Activated CD4-positive, alpha-beta T cell treated with anti-CD3 and anti-CD28 coated beads, Interleukin-10, Interleukin-2, amounts not matched to agents 100 ng/mL and 50 ng/mL, durations not matched to agents 16 hours and 8 hours (primary cell): Measurements from ENCODE around the gene CCDC3.

Source experiments
- DNase-seq: peaks from one replicate; pipeline ENCODE4 v3.0.0-alpha.2; 2020

CCDC3 gene

GRCh38 chr10:12960941-12961340 is 40.6 kb downstream of the CCDC3 start:
- no peak for DNase-seq

GRCh38 chr10:12960334-12960898 is 41.1 kb downstream of the CCDC3 start:
- no peak for DNase-seq

DNA sequence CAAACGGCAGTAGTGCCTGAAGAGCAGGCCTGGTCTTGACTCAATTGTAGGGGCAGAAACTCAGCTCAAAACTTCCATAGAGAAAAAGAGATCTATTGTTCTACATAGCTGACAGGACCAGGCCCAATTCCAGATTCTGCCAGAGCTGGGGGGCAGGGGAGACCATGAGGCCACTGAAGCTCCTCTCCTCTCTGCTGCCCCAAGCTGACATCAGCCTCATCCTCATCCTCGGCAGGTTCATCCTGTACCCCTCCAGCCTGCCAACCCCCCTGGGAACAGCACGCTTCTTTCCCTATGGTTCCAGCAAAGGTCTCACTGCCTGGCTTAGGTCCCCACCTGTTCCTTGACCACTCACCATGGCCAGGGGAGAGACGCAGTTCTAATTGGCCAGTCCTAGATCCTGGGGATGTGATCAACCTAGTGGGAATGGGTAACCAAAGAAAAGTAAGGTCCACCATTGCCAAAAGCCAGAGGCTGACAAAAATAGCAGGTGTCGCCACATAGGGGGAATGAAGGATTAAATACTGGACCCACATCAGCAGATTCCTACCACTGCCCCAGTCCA is 42.9 kb downstream of the CCDC3 start:
- DNase-seq: no peak

GRCh38 chr10:12957081-12957480 is 44.4 kb downstream of the CCDC3 start:
- DNase-seq: no peak

- DNase-seq: no peak
These were observed 46.6 kb downstream of the CCDC3 start for GRCh38 chr10:12954866-12955265.

GRCh38 chr10:12950583-12951128 is 50.9 kb downstream of the CCDC3 start:
- DNase-seq: no peak

DNA sequence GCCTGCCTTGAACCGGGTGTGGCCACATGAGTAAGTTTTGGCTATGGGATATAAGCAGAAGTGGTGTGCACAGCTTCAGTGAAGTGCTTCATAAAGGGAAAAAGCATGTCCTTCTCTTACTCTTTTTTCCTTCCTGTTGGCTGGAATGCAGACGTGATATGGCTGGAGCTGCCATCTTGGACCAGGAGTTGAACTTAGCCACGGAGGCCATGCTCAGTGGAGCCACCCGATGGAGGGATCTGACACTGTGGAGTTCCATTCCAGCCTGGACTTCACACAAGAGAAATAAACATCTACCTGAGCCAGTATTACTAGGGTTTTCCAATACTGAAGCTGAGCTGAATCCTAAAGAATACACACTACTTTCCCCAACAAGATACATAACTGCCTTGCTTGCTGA is 52.3 kb downstream of the CCDC3 start:
- DNase-seq: no peak

DNA sequence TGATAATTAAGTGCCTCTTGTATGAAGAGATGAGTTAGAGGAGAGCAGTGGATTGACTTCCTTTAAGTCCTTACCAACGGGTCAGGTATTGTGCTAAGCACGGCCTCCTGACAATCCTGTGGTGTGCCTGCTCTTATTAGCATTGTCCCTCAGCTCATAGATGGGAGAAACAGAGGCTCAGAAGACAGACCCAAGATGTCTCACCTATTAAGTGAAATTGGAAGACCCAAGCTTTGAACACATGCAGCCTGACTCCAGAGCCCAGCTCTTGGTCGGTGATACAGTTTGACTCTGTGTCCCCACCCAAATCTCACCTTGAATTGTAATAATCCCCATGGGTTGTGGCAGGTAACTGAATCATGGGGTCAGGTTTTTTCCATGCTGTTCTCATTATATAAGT is 53.8 kb downstream of the CCDC3 start:
- DNase-seq: no peak

DNA sequence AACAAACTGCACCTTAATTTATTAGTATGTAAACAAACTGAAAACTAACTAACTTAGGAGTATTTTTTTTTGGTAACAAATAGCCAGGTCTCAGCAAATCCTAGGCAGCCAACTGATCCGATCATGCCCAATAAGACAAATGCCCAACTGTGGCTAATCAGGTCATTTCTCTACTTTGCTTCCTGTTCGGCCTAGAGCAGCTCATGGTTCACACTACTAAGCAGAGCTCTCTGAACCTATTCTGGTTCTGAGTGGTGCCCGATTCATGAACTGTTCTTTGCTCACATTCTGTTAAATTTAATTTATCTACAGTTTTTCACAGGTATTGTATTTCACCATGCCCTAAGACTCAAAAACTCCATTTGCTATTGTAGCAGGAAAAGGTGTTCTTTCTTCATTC is 55.1 kb downstream of the CCDC3 start:
- DNase-seq: peak; percentile 1

- DNase-seq: peak; percentile 50
These were observed 55.7 kb downstream of the CCDC3 start for GRCh38 chr10:12945690-12946359.

DNA sequence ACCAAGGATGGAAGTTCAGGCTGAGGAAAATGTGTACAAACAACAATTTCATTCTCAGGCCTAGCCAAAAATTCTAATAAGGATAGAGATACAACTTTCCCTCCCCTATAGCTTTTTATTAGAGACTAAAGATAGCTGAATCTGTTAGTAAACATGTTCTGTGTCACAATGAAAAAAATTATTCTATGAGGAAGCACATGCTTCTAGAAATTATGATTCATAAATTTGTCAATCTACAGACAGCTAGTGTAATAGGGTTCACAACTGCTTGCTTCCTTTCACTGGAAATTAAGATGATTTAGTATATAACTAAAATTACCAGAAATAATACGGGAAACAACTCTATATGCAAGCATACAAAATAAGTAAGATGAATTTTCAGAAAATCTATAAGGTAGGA is 56.6 kb downstream of the CCDC3 start:
- no peak for DNase-seq

DNA sequence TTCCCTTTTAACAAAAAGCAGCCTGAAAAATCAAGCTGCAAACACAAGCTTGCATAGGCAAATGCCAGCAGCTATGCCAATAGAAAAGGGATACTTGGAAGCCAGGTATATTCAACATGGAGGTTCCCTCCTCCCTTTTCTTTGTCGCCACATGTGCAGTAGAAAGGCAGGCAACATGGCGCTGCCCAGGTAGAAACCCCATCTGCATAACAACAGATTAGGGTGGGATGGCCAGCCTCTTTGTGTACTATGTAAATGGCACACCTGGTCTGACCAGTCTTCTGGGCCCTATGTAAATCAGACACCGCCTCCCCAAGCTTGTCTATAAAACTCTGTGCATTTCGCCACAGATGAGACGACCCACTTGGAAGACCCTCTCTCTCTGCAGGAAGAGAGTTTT is 58.1 kb downstream of the CCDC3 start:
- DNase-seq: no peak

DNA sequence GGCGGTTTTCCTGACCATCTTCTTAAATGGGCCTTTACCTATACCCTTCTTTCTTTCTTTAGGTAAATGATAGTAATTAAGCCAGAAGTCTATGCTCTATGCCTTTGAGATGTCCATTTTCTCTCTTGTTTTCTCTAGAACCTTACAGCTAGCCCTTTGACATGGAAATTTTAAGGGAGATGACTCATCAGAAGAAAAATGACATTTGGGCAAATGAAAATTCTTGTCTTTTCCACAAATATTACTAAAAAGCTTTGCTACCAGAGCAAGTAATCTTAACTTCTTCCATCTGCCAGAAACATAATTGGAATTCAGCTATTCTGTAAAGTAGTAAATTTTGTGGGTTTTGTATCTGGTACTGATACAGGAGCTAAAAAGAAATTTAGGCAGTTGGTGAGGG is 59.5 kb downstream of the CCDC3 start:
- DNase-seq: no peak

GRCh38 chr10:12940791-12941190 is 60.7 kb downstream of the CCDC3 start:
- DNase-seq: no peak

DNA sequence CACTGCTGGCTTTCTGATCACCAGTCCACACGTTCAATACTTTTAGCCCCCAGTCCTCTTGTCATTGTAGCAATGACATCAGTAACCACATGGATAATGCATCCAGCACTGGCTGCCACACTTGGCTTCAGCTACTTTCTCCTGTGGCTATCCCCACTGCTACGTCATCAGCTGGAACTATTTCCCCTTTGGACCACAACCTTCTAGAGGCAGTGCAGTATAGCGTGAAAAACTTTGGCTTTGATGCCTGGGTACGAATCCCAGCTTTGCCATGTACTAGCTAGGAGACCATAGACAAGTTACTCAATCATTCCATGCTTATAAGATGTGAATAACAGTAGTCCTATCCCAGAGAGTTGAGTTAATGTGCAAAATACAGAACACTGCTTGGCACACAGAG is 63.2 kb downstream of the CCDC3 start:
- DNase-seq: no peak

- no peak for DNase-seq
These were observed 64.0 kb downstream of the CCDC3 start for GRCh38 chr10:12937527-12937926.

DNA sequence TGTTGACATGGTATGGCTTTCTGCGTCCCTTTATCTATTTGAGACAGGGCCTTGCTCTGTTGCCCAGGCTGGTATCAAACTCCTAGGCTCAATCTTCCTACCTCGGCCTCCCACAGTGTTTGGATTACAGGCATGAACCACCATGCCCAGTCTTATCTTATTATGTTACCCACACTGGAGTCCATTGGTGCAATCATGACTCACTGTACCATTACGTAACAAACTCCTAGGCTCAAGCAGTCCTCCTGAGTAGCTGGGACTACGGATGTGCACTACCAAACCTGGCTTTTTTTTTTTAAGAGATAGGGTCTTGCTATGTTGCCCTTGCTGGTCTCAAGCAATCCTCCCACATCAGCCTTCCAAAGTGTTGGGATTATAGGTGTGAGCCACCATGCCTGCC is 66.7 kb downstream of the CCDC3 start:
- DNase-seq: no peak

DNA sequence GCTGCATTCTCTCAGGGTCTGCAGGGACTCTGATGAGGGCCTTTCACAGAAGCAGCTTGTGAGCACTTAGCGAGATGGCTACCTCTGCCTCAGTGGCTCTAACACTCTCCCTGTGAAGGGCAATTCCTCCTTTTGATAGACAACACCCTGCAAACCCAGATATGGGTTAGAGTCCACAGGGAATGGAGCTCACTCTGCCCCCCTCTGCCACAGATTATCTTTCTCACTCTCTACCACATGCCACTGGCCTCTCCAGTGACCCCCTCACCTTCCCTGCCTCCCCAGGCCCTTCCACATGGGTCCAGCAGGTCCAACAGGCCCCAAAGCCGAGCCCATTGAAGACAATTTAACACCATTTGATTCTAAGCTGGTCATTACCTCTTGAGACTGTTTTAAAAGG is 72.1 kb downstream of the CCDC3 start:
- DNase-seq: no peak

DNA sequence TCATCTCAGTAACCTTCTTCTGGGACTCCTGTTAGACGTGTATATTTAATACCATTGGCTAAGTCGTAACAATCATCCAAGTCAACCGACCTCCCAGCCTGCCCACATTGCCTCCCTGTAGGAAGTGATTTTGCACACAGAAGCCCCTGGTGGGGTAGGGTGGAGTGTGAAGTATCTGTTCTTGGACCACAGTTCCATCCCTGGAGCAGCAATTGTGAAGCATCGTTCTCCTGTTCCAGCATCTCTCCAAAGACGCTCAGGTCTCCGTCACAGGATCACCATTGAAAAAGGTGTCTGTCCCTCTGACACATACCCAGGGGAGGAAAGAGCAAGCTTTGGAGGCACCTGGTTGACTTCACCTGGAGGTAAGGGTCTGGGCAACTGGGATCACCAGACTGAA is 72.9 kb downstream of the CCDC3 start:
- no peak for DNase-seq

- DNase-seq: no peak
These were observed 73.6 kb downstream of the CCDC3 start for GRCh38 chr10:12927896-12928295.

DNA sequence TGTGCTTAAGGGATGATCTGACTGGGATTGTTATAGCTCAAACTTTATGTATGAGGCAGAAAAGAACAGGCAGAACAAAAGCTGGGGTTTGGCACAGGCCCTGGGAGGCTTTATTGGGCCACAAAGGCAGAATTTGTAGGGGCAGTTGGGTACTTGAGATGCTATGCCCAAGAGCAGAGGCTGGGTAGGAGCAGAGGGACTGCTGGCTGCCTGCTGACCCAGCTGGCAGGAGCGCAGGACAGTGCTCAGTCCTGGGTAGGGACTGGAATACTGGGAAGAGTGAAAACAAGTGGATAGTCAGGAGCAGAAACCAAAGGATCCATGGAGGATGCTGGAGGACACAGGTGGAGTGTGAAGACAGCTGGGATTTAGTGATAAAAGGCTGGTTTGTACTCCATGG is 75.7 kb downstream of the CCDC3 start:
- no peak for DNase-seq

DNA sequence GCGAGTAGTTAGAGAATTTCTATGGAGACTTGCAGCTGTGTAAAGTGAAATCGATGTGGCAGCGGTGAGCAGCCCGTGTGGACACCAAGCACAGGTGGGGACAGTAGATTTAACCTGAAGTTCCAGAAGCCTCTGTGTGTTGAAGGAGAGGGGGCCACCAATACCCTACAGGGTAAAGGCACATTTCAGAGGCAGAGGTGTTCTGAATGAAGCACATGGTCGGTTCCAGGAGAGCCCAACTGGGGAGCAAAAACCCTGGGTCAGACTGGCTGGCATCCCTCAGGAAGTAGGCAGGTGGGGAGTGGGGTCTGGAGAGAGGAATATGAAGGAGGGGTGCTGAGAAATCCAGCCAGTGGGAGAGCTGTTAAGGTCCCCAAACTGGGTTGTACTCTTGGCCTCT is 76.6 kb downstream of the CCDC3 start:
- no peak for DNase-seq

DNA sequence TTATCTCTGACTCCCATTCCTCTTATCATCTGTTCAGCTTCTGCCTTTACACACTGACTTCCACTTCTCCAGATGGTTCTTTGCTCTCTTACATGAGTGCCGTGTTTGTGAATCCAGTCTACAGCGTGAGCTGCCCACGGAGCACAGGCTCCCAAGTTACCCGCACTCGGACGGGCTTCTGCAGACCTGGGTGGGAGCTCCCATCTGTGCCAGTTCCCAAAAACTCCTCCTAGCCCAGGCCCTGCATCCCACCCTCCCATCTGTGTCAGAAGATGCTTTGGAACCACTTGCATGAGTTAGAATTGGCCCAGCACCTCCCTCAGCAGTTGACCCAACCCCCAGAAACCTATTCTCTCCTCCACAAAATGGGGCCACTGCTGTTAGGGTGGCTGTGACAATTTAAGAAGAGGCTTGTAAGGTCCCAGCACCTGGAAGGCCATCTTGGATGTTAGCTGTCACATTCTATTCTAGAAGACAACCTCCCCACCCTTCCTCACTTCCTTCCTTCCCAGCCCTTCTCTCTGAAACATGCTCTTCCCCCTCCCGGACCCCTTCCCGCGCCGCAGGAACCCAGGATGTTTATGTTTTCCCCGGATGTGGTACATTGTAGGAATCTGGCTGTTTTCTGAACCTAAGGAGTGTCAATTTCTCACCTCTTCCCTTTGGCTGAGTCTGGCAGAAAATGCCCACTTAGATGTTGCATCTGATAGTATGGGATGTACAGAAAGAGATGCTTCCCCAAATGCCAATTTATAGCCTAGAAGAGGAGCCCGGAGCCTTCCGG is 79.2 kb downstream of the CCDC3 start:
- DNase-seq: no peak

GRCh38 chr10:12921163-12921562 is 80.3 kb downstream of the CCDC3 start:
- no peak for DNase-seq
